GM12892 (cell line): ENCODE results near the gene IMPACT.

ENCODE experiments used
- POLR2AphosphoS5 ChIP-seq: IDR thresholded peaks from 2 replicates; pipeline ENCODE4 v1.6.1; 2011; ENCODE audit warnings: low read depth, low read length, control low read depth
- TAF1 ChIP-seq: IDR thresholded peaks from 2 replicates; pipeline ENCODE4 v1.6.1; 2011; ENCODE audit warnings: low read depth, mild to moderate bottlenecking, control low read depth, low read length, borderline replicate concordance

DNA sequence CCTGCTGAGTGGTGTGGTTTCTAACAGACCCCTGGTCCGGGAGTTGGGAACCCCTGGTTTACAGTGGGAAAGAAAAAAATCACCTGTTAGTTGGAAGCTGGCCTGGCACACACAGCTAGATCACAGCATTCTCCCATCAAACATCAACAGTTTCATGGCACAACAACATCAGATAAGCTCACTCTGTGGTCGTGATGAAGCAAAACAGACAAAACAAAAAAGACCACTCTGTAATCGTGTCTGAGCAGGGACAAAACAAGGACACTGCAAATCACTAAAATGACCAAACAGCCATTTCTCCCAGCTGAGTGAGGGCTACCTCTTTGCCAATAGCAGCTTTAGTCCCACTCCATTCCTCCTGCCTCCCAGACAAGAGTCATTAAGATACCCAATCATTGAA, 9.0 kb upstream of the IMPACT start:
- no peak for TF ChIP-seq POLR2AphosphoS5
- TF ChIP-seq TAF1, result no peak
